GM12801 (cell line): ENCODE measurements around the gene GUCY1B1.

ENCODE experiments used
- TF ChIP-seq, protein P1 (sequence below): IDR thresholded peaks from one replicate; pipeline ENCODE4 v1.5.1; 2011; ENCODE audit warnings: control low read depth; ENCODE audit not compliant: insufficient read length; ENCODE audit errors: extremely low read depth

Gene GUCY1B1

DNA sequence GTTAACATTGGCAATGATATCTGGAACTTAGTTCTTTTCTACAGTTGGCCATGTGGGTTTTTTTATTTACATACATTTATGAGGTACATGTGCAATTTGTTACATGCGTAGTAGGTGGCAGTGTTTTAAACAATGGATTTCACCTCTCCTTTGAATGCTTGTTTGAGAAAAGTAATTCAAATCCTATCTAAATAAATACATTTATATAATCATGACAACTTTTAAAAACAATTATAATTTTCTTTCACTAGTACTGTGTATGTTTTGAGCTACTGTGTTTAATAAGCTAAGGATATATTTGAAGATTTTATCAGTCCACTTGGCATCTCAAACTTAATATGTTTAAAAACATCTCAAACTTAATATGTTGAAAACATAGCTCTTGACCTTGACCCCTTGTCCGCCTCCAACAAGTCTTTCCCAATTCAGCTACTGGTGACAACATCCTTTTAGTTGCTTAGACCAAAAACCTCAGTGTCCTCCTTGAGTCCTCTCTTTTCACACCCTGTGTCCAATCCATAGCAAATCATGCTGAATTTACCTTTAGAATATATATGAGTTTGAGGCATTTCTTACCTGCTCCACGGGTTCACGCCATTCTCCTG is 14.5 kb downstream of the GUCY1B1 start:
- TF ChIP-seq, protein P1, sequence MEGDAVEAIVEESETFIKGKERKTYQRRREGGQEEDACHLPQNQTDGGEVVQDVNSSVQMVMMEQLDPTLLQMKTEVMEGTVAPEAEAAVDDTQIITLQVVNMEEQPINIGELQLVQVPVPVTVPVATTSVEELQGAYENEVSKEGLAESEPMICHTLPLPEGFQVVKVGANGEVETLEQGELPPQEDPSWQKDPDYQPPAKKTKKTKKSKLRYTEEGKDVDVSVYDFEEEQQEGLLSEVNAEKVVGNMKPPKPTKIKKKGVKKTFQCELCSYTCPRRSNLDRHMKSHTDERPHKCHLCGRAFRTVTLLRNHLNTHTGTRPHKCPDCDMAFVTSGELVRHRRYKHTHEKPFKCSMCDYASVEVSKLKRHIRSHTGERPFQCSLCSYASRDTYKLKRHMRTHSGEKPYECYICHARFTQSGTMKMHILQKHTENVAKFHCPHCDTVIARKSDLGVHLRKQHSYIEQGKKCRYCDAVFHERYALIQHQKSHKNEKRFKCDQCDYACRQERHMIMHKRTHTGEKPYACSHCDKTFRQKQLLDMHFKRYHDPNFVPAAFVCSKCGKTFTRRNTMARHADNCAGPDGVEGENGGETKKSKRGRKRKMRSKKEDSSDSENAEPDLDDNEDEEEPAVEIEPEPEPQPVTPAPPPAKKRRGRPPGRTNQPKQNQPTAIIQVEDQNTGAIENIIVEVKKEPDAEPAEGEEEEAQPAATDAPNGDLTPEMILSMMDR = no peak

DNA sequence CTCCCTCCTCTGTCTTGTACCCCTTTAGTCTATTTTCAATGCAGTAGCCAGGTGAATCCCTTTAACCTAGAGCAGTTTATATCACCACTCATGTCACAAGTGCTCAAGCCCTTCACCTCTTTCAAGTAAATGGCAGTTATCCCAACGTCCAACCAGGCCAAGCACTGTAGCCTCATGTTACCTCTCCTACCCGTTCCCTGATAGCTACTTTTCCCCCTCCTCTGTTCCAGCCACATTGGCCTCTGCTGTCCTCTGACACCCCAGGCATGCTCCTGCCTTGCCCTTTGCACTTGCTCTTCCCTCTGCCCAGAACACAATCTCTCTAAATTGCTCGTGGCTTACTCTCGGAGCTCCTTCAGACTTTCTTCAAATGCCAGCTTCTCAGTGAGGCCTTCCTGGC is 15.2 kb downstream of the GUCY1B1 start:
- TF ChIP-seq, protein P1 = no peak

DNA sequence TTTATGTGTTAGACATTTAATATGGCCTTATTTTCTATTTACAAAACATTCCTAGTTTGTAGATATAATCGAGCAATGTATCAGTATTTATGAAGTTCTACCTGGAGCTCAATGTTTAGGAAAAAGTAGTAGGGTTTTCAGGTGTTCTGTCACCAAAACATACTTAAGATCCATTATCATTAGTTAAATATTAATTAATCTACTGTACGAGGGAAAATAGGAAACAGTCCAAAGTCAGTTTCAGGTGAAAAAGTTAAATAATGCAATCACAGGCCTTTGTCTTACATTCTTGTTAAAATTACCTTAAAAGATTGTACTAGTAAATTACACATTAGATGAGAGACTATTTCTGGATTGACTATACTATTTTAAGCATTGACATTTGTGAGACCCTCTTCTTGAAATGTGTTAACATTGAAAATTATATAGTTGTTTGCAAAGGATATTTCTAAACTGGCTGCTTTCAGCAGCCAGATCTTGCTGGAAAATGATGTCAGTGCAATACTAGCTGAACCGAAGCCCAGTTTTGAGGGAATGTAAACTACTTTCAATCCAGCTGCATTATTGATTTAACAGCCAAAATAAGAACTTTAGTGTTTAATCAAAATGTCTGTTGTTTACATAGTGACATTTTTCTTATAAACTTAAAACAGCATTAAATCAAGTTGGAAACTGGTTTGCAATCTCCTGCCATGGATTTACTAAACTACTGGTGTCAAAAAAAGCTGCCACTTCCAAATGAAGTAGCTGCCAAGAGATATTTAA is 19.3 kb downstream of the GUCY1B1 start:
- TF ChIP-seq, protein P1 = no peak

DNA sequence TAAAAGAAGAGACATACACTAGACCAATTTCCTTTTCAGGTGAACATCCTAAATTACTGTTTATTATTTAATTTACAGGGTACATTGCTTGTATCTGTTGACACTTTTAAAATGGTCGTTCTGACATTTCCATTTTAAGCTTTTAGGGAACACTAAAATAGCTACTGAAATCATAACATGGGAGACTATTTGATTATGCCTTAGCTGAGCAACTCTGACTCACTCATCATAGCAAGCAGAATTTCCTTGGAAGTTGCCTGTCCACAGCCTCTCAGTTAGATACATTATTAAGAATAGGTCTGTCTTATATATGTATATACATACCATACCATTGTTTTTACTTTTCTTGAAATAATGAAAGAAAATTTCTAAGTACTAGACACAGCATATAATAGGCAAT is 22.0 kb downstream of the GUCY1B1 start:
- TF ChIP-seq, protein P1 = no peak

DNA sequence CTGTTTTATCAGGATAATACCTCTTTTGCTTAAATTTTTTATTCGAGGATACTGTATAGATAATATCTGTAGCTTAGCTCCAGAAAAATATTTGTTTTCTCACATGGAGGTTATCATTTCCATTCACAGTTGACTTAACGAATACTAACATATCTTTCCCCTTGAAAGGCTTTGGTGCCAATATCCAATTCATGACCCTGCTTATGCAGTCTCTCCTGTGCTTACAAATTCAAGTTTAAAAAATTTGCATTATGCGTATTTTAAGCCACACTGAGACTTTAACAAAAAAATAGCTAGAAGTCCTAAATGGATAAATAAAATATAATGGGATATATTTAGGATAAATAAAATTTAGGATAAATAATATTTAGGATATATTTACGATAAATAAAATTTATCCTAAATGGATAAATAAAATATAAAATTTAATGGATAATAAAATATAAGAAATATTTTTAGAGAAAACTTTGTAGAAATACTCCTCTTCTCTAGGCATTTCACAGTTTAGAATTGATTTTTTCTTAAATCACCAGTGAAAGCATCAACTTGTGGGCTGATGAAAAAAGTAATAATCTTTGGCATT is 22.5 kb downstream of the GUCY1B1 start:
- TF ChIP-seq, protein P1 = no peak

DNA sequence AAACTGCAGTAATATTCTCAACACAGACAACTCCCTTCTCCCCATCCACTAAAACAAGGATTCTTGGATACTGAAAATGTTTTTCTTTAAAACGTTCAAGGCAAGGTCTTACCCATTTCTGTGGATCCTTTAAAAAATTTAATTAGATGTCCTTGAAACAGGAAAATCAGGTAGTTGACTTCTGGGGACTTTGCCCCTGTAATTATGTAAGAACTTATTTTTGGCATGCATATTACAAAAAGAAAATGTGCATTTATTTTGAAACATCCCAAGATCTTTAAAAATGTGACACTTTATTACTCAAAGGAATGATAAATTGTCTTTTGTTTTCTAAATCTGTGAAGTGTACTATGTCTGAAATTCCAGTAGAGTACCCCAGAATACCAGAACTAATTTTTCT is 25.8 kb downstream of the GUCY1B1 start:
- TF ChIP-seq, protein P1 = no peak

DNA sequence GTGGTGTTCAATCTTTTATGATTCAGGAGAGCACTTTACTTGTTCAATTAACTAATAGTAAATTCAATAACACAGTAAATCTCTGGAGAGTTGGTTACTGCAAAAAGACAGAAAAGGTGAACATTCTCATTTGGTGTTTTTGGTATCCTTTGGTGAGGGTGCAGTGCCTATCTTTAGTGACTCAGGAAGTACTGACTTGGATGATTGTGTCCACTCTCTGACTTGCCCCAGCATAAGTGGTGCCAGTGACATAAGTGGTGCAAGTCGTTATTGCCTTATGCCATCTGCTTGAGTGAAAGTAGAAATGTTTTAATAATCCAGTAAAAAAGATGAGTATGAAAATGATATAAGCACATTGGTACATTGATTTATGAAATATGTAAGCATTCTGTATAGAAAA is 27.0 kb downstream of the GUCY1B1 start:
- TF ChIP-seq, protein P1 = no peak
